HEK293 (cell line): Measurements from ENCODE around the gene TCF7L2.
A peak's percentile ranks its signal among the peaks of the same experiment; 100 is the strongest.

Source experiments
- CTCF ChIA-PET: fragments of 350-600 bp; formaldehyde crosslinking; extraction: SDS; loops from one replicate; lab custom pipeline; 2021; ENCODE audit warnings: antibody characterized with exemption; lab: Yijun Ruan, JAX
- POLR2A ChIA-PET: fragments of 300-600 bp; formaldehyde crosslinking; extraction: SDS; loops from one replicate; lab custom pipeline; 2020; ENCODE audit warnings: antibody characterized with exemption, inconsistent platforms; lab: Yijun Ruan, JAX
- H3K27ac ChIP-seq: fragments of 200-500 bp; sonication (Bioruptor generic); 2 replicates; pipeline ENCODE4 v1.5.1; 2014; ENCODE audit warnings: low read depth, low read length, control low read depth, inconsistent platforms; ENCODE audit errors: extremely low read depth
- H3K36me3 ChIP-seq, 2 experiments: fragments of 200-500 bp in 1 of 2; sonication (Bioruptor generic) in 1 of 2; 1 replicate in 1 of 2; 2 replicates in 1 of 2; pipeline ENCODE4 v1.5.1; 2014 to 2017; ENCODE audit warnings: inconsistent platforms in 2 of 2, low read length in 2 of 2; ENCODE audit not compliant: control insufficient read depth in 2 of 2, insufficient read depth in 1 of 2
- H3K4me1 ChIP-seq: fragments of 200-500 bp; sonication (Bioruptor generic); 2 replicates; pipeline ENCODE4 v1.5.1; 2014; ENCODE audit warnings: mild to moderate bottlenecking, low read length, inconsistent platforms; ENCODE audit not compliant: control insufficient read depth, insufficient read depth
- H3K4me3 ChIP-seq: 2 replicates; pipeline ENCODE4 v1.5.1; 2011; ENCODE audit warnings: low read depth, mild to moderate bottlenecking, control low read depth, low read length, moderate library complexity
- H3K9me3 ChIP-seq: fragments of 200-500 bp; sonication (Bioruptor generic); 2 replicates; pipeline ENCODE4 v1.5.1; 2014; ENCODE audit warnings: low read depth, low read length, inconsistent platforms; ENCODE audit not compliant: control insufficient read depth, insufficient read depth
- BCL11B ChIP-seq: fragments of 450-650 bp; formaldehyde crosslinking; IDR thresholded peaks from 2 replicates; pipeline ENCODE4 v1.5.1; 2016; ENCODE audit warnings: low read depth, missing biosample characterization, missing genetic modification characterization
- GLI4 ChIP-seq: fragments of 450-650 bp; formaldehyde crosslinking; IDR thresholded peaks from 2 replicates; pipeline ENCODE4 v1.5.1; 2016; ENCODE audit warnings: missing biosample characterization, missing genetic modification characterization
- GLIS1 ChIP-seq: fragments of 450-650 bp; formaldehyde crosslinking; IDR thresholded peaks from 2 replicates; pipeline ENCODE4 v1.5.1; 2016; ENCODE audit warnings: missing biosample characterization, missing genetic modification characterization
- KLF7 ChIP-seq: fragments of 450-650 bp; formaldehyde crosslinking; IDR thresholded peaks from 2 replicates; pipeline ENCODE4 v1.5.1; 2016; ENCODE audit warnings: missing biosample characterization, missing genetic modification characterization, borderline replicate concordance
- MZF1 ChIP-seq: fragments of 450-650 bp; formaldehyde crosslinking; IDR thresholded peaks from 2 replicates; pipeline ENCODE4 v1.5.1; 2017; ENCODE audit warnings: missing biosample characterization, missing genetic modification characterization, borderline replicate concordance
- SALL2 ChIP-seq: fragments of 450-650 bp; formaldehyde crosslinking; IDR thresholded peaks from 2 replicates; pipeline ENCODE4 v1.5.0; 2017; ENCODE audit warnings: missing biosample characterization, mild to moderate bottlenecking, missing genetic modification characterization, borderline replicate concordance
- SETDB1 ChIP-seq: IDR thresholded peaks from one replicate; pipeline ENCODE4 v1.6.1; 2017; ENCODE audit warnings: mild to moderate bottlenecking, low read length, moderate library complexity, mixed read lengths; ENCODE audit not compliant: insufficient read length
- ZNF112 ChIP-seq: fragments of 450-650 bp; formaldehyde crosslinking; IDR thresholded peaks from 2 replicates; pipeline ENCODE4 v1.5.0; 2017; ENCODE audit warnings: missing biosample characterization, missing genetic modification characterization
- ZNF132 ChIP-seq: fragments of 450-650 bp; formaldehyde crosslinking; IDR thresholded peaks from 2 replicates; pipeline ENCODE4 v1.5.1; 2017; ENCODE audit warnings: missing biosample characterization, missing genetic modification characterization, borderline replicate concordance
- ZNF157 ChIP-seq: fragments of 450-650 bp; formaldehyde crosslinking; IDR thresholded peaks from 2 replicates; pipeline ENCODE4 v1.5.1; 2016; ENCODE audit warnings: missing biosample characterization, missing genetic modification characterization
- ZNF169 ChIP-seq: fragments of 450-650 bp; formaldehyde crosslinking; IDR thresholded peaks from 2 replicates; pipeline ENCODE4 v1.5.1; 2016; ENCODE audit warnings: missing biosample characterization, missing genetic modification characterization
- ZNF175 ChIP-seq: fragments of 450-650 bp; formaldehyde crosslinking; IDR thresholded peaks from 2 replicates; pipeline ENCODE4 v1.5.1; 2016; ENCODE audit warnings: missing biosample characterization, missing genetic modification characterization
- ZNF2 ChIP-seq: fragments of 450-650 bp; formaldehyde crosslinking; IDR thresholded peaks from 2 replicates; pipeline ENCODE4 v1.5.1; 2016; ENCODE audit warnings: missing biosample characterization, missing genetic modification characterization
- ZNF223 ChIP-seq: fragments of 450-650 bp; formaldehyde crosslinking; IDR thresholded peaks from 2 replicates; pipeline ENCODE4 v1.5.1; 2016; ENCODE audit warnings: missing biosample characterization, missing genetic modification characterization
- ZNF239 ChIP-seq: fragments of 450-650 bp; formaldehyde crosslinking; IDR thresholded peaks from 2 replicates; pipeline ENCODE4 v1.5.1; 2016; ENCODE audit warnings: missing biosample characterization, missing genetic modification characterization
- ZNF341 ChIP-seq: fragments of 450-650 bp; formaldehyde crosslinking; IDR thresholded peaks from 2 replicates; pipeline ENCODE4; 2016; ENCODE audit warnings: low read depth, missing biosample characterization, missing genetic modification characterization
- ZNF350 ChIP-seq: fragments of 450-650 bp; formaldehyde crosslinking; IDR thresholded peaks from 2 replicates; pipeline ENCODE4 v1.5.0; 2017; ENCODE audit warnings: missing biosample characterization, mild to moderate bottlenecking, missing genetic modification characterization
- ZNF354C ChIP-seq: fragments of 450-650 bp; formaldehyde crosslinking; IDR thresholded peaks from 2 replicates; pipeline ENCODE4 v1.5.1; 2016; ENCODE audit warnings: missing biosample characterization, missing genetic modification characterization, low read depth, borderline replicate concordance
- ZNF37A ChIP-seq: fragments of 450-650 bp; IDR thresholded peaks from 2 replicates; pipeline ENCODE4 v1.5.1; 2018; ENCODE audit warnings: missing biosample characterization, missing genetic modification characterization
- ZNF398 ChIP-seq: fragments of 450-650 bp; formaldehyde crosslinking; IDR thresholded peaks from 2 replicates; pipeline ENCODE4 v1.5.1; 2017; ENCODE audit warnings: missing biosample characterization, missing genetic modification characterization
- ZNF404 ChIP-seq: fragments of 450-650 bp; formaldehyde crosslinking; IDR thresholded peaks from 2 replicates; pipeline ENCODE4 v1.5.1; 2017; ENCODE audit warnings: missing biosample characterization, missing genetic modification characterization
- ZNF521 ChIP-seq: fragments of 450-650 bp; formaldehyde crosslinking; IDR thresholded peaks from 2 replicates; pipeline ENCODE4 v1.5.1; 2017; ENCODE audit warnings: missing biosample characterization, mild to moderate bottlenecking, missing genetic modification characterization
- ZNF571 ChIP-seq: fragments of 450-650 bp; formaldehyde crosslinking; IDR thresholded peaks from 2 replicates; pipeline ENCODE4 v1.5.0; 2017; ENCODE audit warnings: missing biosample characterization, missing genetic modification characterization
- ZNF623 ChIP-seq: fragments of 450-650 bp; formaldehyde crosslinking; IDR thresholded peaks from 2 replicates; pipeline ENCODE4 v1.5.1; 2016; ENCODE audit warnings: missing biosample characterization, missing genetic modification characterization
- ZNF626 ChIP-seq: fragments of 450-650 bp; sonication (Bioruptor Pico); formaldehyde crosslinking; IDR thresholded peaks from 2 replicates; pipeline ENCODE4 v1.5.1; 2018; ENCODE audit warnings: missing biosample characterization, missing genetic modification characterization, inconsistent platforms
- ZNF660 ChIP-seq: fragments of 450-650 bp; IDR thresholded peaks from 2 replicates; pipeline ENCODE4 v1.5.1; 2018; ENCODE audit warnings: missing biosample characterization, mild to moderate bottlenecking, missing genetic modification characterization
- ZNF664 ChIP-seq: fragments of 450-650 bp; formaldehyde crosslinking; IDR thresholded peaks from 2 replicates; pipeline ENCODE4 v1.5.1; 2016; ENCODE audit warnings: missing biosample characterization, missing genetic modification characterization
- ZNF670 ChIP-seq: fragments of 450-650 bp; formaldehyde crosslinking; IDR thresholded peaks from 2 replicates; pipeline ENCODE4 v1.5.1; 2016; ENCODE audit warnings: missing biosample characterization, missing genetic modification characterization, low read depth
- ZNF707 ChIP-seq: fragments of 450-650 bp; formaldehyde crosslinking; IDR thresholded peaks from 2 replicates; pipeline ENCODE4 v1.5.1; 2016; ENCODE audit warnings: missing biosample characterization, missing genetic modification characterization
- ZSCAN30 ChIP-seq: fragments of 450-650 bp; IDR thresholded peaks from 2 replicates; pipeline ENCODE4 v1.5.1; 2018; ENCODE audit warnings: missing biosample characterization, mild to moderate bottlenecking, missing genetic modification characterization, moderate library complexity
- TF ChIP-seq, protein P1 (sequence below): fragments of 450-650 bp; formaldehyde crosslinking; optimal IDR thresholded peaks from 2 replicates; pipeline ENCODE3; 2016; ENCODE audit warnings: missing biosample characterization, mild to moderate bottlenecking, missing genetic modification characterization
- TF ChIP-seq, protein P2 (sequence below): fragments of 450-650 bp; formaldehyde crosslinking; IDR thresholded peaks from 2 replicates; pipeline ENCODE4 v1.5.1; 2016; ENCODE audit warnings: missing biosample characterization, missing genetic modification characterization
- TF ChIP-seq, protein P3 (sequence below): fragments of 450-650 bp; formaldehyde crosslinking; IDR thresholded peaks from 2 replicates; pipeline ENCODE4 v1.5.0; 2017; ENCODE audit warnings: missing biosample characterization, missing genetic modification characterization, borderline replicate concordance

TCF7L2 gene

DNA sequence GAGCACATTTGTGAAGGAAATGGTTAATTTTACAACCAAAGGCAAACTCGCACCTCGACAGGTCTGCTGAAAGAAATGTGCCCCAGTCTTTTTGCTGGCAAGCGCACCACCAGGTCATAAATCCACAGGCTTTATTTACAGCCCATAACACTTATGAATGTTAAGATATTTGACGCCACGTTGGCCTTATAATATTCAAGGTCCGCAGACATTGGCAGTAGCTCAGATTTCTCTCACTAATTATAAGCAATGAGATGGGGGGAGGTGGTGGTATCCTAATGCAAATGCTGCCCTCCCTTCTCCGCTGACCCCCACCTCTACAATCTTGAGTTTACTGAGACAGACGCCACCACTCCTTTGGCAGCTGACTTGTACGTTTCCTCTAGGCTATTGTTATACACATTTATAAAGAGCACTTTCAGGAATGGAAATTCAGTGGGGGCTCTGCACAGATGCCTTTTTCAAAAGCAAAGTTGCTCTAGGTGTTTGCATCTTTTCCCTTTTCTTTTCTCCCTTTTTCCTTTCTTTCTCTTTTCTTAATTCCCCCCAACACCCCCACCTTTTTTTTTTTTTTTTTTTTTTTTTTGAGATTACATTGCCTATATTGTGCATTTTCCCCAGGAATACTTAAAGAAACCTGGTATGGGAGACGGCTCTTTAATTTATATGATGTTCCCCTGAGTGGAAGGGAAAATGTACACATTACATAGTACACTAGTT, 6.7 kb downstream of the TCF7L2 start:
- Histone ChIP-seq H3K27ac (peak overlapping the region; percentile 83), H3K4me3 (no peak overlapping the region), H3K4me1 (peaks cover 48% of the 10 kb centered on the region), H3K36me3 (no peaks in the 10 kb centered on the region), H3K9me3 (no peaks in the 10 kb centered on the region)
- CTCF ChIA-PET: no interaction called here
- POLR2A ChIA-PET: interaction anchor here (0.6 to 1.3 kb wide), 3 partner anchors 73 to 143 kb away, joined by 3 to 5 read pairs (median 4); no protein-coding TSS in a partner anchor
- TF ChIP-seq ZNF37A (tag by site-specific recombination): no peak
- TF ChIP-seq GLI4 (tag by site-specific recombination): no peak; the same call in 1 of the 2 replicates
- no peak; the same call in 1 of the 2 replicates for TF ChIP-seq KLF7 (tag by site-specific recombination)
- TF ChIP-seq ZNF398: peak; percentile 85
- no peak for TF ChIP-seq ZNF239
- TF ChIP-seq ZNF707 (tag by site-specific recombination): no peak
- peak; percentile 91 for TF ChIP-seq GLIS1
- TF ChIP-seq ZNF571 (tag by site-specific recombination): no peak
- no peak for TF ChIP-seq ZNF157 (tag by site-specific recombination)
- no peak for TF ChIP-seq SALL2 (tag by site-specific recombination)
- TF ChIP-seq ZNF354C (tag by site-specific recombination): no peak
- no peak for TF ChIP-seq ZNF664
- no peak for TF ChIP-seq ZNF660 (tag by site-specific recombination)
- TF ChIP-seq, protein P1, sequence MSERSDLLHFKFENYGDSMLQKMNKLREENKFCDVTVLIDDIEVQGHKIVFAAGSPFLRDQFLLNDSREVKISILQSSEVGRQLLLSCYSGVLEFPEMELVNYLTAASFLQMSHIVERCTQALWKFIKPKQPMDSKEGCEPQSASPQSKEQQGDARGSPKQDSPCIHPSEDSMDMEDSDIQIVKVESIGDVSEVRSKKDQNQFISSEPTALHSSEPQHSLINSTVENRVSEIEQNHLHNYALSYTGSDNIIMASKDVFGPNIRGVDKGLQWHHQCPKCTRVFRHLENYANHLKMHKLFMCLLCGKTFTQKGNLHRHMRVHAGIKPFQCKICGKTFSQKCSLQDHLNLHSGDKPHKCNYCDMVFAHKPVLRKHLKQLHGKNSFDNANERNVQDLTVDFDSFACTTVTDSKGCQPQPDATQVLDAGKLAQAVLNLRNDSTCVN (tag by site-specific recombination): no peak
- no peak for TF ChIP-seq ZNF112 (tag by site-specific recombination)
- no peak for TF ChIP-seq ZNF132
- TF ChIP-seq, protein P2, sequence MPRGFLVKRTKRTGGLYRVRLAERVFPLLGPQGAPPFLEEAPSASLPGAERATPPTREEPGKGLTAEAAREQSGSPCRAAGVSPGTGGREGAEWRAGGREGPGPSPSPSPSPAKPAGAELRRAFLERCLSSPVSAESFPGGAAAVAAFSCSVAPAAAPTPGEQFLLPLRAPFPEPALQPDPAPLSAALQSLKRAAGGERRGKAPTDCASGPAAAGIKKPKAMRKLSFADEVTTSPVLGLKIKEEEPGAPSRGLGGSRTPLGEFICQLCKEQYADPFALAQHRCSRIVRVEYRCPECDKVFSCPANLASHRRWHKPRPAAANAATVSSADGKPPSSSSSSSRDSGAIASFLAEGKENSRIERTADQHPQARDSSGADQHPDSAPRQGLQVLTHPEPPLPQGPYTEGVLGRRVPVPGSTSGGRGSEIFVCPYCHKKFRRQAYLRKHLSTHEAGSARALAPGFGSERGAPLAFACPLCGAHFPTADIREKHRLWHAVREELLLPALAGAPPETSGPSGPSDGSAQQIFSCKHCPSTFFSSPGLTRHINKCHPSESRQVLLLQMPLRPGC (tag by site-specific recombination): peak; percentile 80
- TF ChIP-seq ZSCAN30: peak; percentile 53; the same call in 1 of the 2 replicates
- TF ChIP-seq MZF1: 0 out of 2 replicates have a peak, but pooled peaks have one; percentile 25
- TF ChIP-seq ZNF2 (tag by site-specific recombination): peak; percentile 41; the same call in 1 of the 2 replicates
- no peak for TF ChIP-seq ZNF223 (tag by site-specific recombination)
- TF ChIP-seq ZNF626 (tag by site-specific recombination): no peak
- peak; percentile 39; the same call in 1 of the 2 replicates for TF ChIP-seq BCL11B
- TF ChIP-seq ZNF175 (tag by site-specific recombination): no peak
- TF ChIP-seq, protein P3, sequence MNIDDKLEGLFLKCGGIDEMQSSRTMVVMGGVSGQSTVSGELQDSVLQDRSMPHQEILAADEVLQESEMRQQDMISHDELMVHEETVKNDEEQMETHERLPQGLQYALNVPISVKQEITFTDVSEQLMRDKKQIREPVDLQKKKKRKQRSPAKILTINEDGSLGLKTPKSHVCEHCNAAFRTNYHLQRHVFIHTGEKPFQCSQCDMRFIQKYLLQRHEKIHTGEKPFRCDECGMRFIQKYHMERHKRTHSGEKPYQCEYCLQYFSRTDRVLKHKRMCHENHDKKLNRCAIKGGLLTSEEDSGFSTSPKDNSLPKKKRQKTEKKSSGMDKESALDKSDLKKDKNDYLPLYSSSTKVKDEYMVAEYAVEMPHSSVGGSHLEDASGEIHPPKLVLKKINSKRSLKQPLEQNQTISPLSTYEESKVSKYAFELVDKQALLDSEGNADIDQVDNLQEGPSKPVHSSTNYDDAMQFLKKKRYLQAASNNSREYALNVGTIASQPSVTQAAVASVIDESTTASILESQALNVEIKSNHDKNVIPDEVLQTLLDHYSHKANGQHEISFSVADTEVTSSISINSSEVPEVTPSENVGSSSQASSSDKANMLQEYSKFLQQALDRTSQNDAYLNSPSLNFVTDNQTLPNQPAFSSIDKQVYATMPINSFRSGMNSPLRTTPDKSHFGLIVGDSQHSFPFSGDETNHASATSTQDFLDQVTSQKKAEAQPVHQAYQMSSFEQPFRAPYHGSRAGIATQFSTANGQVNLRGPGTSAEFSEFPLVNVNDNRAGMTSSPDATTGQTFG (tag by site-specific recombination): no peak
- no peak for TF ChIP-seq ZNF350 (tag by site-specific recombination)
- peak; percentile 18; the same call in 1 of the 2 replicates for TF ChIP-seq ZNF341
- no peak for TF ChIP-seq SETDB1
- TF ChIP-seq ZNF169 (tag by site-specific recombination): no peak
- TF ChIP-seq ZNF404 (tag by site-specific recombination): no peak
- no peak for TF ChIP-seq ZNF521 (tag by site-specific recombination)
- TF ChIP-seq ZNF670 (tag by site-specific recombination): no peak
- TF ChIP-seq ZNF623: no peak; the same call in 1 of the 2 replicates
